ENCODE data around the gene ZMYND15.

The ZMYND15 gene

GRCh38 chr17:4789951-4790704 lies 50.5 kb downstream of the ZMYND15 start:
- H3K27me3 ChIP-seq (ENCODE audit: control insufficient read depth in 5 of 5, insufficient read depth in 4 of 5, low read length in 5 of 5): peaks cover 5 to 13% (median 10%) of the 10 kb centered on the region in 5 donors
- no peaks in the 10 kb centered on the region for H3K36me3 ChIP-seq (ENCODE audit: control insufficient read depth in 5 of 5, insufficient read depth in 5 of 5, low read length in 5 of 5)
- peak overlapping the region in 4 of 5 donors; percentile 78 to 83 (median 81) for H3K9ac ChIP-seq (ENCODE audit: low read length in 5 of 5)
- H3K4me1 ChIP-seq (ENCODE audit: control insufficient read depth in 5 of 5, insufficient read depth in 5 of 5, low read length in 5 of 5): peaks cover 7 to 53% (median 47%) of the 10 kb centered on the region in 5 donors
- peak overlapping the region; percentile 57 to 89 (median 77) for H3K4me3 ChIP-seq (ENCODE audit: low read depth in 1 of 5, low read length in 5 of 5)
- no peaks in the 10 kb centered on the region for H3K9me3 ChIP-seq (ENCODE audit: control insufficient read depth in 5 of 5, low read length in 5 of 5)
- H3K27ac ChIP-seq (ENCODE audit: low read depth, low read length): peak overlapping the region; percentile 63

- Histone ChIP-seq H3K9me3 (ENCODE audit: control insufficient read depth in 5 of 5, low read length in 5 of 5) (no peaks in the 10 kb centered on the region), H3K4me3 (ENCODE audit: low read depth in 1 of 5, low read length in 5 of 5) (peak overlapping the region; percentile 57 to 89 (median 77)), H3K36me3 (ENCODE audit: control insufficient read depth in 5 of 5, insufficient read depth in 5 of 5, low read length in 5 of 5) (no peaks in the 10 kb centered on the region), H3K9ac (ENCODE audit: low read length in 5 of 5) (peak overlapping the region in 4 of 5 donors; percentile 78 to 83 (median 81)), H3K4me1 (ENCODE audit: control insufficient read depth in 5 of 5, insufficient read depth in 5 of 5, low read length in 5 of 5) (peaks cover 7 to 48% (median 42%) of the 10 kb centered on the region in 5 donors), H3K27me3 (ENCODE audit: control insufficient read depth in 5 of 5, insufficient read depth in 4 of 5, low read length in 5 of 5) (peaks cover 0 to 7% (median 5%) of the 10 kb centered on the region in 5 donors), H3K27ac (ENCODE audit: low read depth, low read length) (peak overlapping the region; percentile 63)
Observed at GRCh38 chr17:4790705-4791088, 51.1 kb downstream of the ZMYND15 start.

GRCh38 chr17:4795168-4795567 lies 55.5 kb downstream of the ZMYND15 start:
- Histone ChIP-seq H3K27me3 (ENCODE audit: control insufficient read depth in 5 of 5, insufficient read depth in 4 of 5, low read length in 5 of 5) (no peaks in the 10 kb centered on the region), H3K9me3 (ENCODE audit: control insufficient read depth in 5 of 5, low read length in 5 of 5) (no peaks in the 10 kb centered on the region), H3K4me3 (ENCODE audit: low read depth in 1 of 5, low read length in 5 of 5) (no peak overlapping the region), H3K9ac (ENCODE audit: low read length in 5 of 5) (no peak overlapping the region), H3K36me3 (ENCODE audit: control insufficient read depth in 5 of 5, insufficient read depth in 5 of 5, low read length in 5 of 5) (peaks cover 0 to 22% (median 19%) of the 10 kb centered on the region in 5 donors), H3K27ac (ENCODE audit: low read depth, low read length) (no peak overlapping the region), H3K4me1 (ENCODE audit: control insufficient read depth in 5 of 5, insufficient read depth in 5 of 5, low read length in 5 of 5) (peaks cover 5 to 22% (median 15%) of the 10 kb centered on the region in 5 donors)

Data from subcutaneous abdominal adipose tissue (tissue), 5 donors.